Fibroblast of lung (primary cell): ENCODE measurements around the gene CLEC16A.

Source experiments
- EZH2 ChIP-seq: IDR thresholded peaks from 2 replicates; pipeline ENCODE4 v1.5.1; 2012; ENCODE audit warnings: low read length, control low read depth, mild to moderate bottlenecking; ENCODE audit errors: missing control alignments
- TF ChIP-seq, protein P1 (sequence below), 2 donors: IDR thresholded peaks in 1 of 2; conservative IDR thresholded peaks in 1 of 2; 1 replicate in 1 of 2; 2 replicates in 1 of 2; pipeline ENCODE4 v1.5.1; 2011 to 2012; ENCODE audit warnings: low read length in 2 of 2, control low read depth in 1 of 2, inconsistent platforms in 1 of 2, low read depth in 1 of 2, mild to moderate bottlenecking in 1 of 2

DNA sequence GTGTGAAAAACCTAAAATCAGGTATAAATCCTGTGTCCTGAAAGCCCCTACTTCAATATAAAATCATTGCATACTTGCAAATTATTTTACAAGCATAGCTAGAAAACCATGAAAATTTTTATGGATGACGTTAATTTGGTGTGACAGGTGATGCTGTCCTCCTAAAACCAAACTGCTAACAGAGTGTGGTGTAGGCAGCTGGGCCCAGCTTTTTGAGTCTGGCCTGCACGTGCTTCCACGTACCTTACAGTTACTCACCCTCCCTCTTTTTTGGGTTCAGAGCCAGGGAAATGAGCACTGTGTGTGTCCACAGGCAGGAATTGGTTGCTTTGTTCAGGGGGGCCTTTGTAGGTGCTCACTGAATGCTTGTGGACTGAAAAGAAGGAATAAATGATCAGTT is 36.4 kb downstream of the CLEC16A start:
- TF ChIP-seq, protein P1, sequence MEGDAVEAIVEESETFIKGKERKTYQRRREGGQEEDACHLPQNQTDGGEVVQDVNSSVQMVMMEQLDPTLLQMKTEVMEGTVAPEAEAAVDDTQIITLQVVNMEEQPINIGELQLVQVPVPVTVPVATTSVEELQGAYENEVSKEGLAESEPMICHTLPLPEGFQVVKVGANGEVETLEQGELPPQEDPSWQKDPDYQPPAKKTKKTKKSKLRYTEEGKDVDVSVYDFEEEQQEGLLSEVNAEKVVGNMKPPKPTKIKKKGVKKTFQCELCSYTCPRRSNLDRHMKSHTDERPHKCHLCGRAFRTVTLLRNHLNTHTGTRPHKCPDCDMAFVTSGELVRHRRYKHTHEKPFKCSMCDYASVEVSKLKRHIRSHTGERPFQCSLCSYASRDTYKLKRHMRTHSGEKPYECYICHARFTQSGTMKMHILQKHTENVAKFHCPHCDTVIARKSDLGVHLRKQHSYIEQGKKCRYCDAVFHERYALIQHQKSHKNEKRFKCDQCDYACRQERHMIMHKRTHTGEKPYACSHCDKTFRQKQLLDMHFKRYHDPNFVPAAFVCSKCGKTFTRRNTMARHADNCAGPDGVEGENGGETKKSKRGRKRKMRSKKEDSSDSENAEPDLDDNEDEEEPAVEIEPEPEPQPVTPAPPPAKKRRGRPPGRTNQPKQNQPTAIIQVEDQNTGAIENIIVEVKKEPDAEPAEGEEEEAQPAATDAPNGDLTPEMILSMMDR (conservative IDR thresholded peaks at IDR 0.05 in 1 of 2, IDR thresholded peaks at IDR 0.05 in 1 of 2; ENCODE audit: low read depth in 1 of 2, low read length in 2 of 2): no peak
- no peak for TF ChIP-seq EZH2
